Lower leg skin (tissue), 3 donors: Measurements from ENCODE around the gene SPATA31C1.

Experiments
- CTCF ChIP-seq, 3 donors: fragments of 450-650 bp; IDR thresholded peaks; one replicate each; pipeline ENCODE4 v1.5.1; 2016; ENCODE audit warnings: antibody characterized with exemption in 3 of 3, mild to moderate bottlenecking in 3 of 3, moderate library complexity in 2 of 3
- POLR2A ChIP-seq, 2 donors: fragments of 450-650 bp; IDR thresholded peaks; one replicate each; pipeline ENCODE4 v1.6.1; 2016 to 2017; ENCODE audit warnings: antibody characterized with exemption in 2 of 2, mild to moderate bottlenecking in 1 of 2, moderate library complexity in 1 of 2

GRCh38 chr9:87868175-87868574 lies 49.6 kb upstream of the SPATA31C1 start:
- TF ChIP-seq CTCF (IDR thresholded peaks at IDR 0.05), result no peak
- no peak for TF ChIP-seq POLR2A (IDR thresholded peaks at IDR 0.05)
